Activated T-cell treated with anti-CD3 and anti-CD28 coated beads for 24 hours (primary cell): ENCODE data around the gene MEGF9.

ENCODE experiments used
- DNase-seq: peaks from one replicate; pipeline ENCODE4 v3.0.0-alpha.2; 2020; ENCODE audit warnings: low read depth

MEGF9 gene

DNA sequence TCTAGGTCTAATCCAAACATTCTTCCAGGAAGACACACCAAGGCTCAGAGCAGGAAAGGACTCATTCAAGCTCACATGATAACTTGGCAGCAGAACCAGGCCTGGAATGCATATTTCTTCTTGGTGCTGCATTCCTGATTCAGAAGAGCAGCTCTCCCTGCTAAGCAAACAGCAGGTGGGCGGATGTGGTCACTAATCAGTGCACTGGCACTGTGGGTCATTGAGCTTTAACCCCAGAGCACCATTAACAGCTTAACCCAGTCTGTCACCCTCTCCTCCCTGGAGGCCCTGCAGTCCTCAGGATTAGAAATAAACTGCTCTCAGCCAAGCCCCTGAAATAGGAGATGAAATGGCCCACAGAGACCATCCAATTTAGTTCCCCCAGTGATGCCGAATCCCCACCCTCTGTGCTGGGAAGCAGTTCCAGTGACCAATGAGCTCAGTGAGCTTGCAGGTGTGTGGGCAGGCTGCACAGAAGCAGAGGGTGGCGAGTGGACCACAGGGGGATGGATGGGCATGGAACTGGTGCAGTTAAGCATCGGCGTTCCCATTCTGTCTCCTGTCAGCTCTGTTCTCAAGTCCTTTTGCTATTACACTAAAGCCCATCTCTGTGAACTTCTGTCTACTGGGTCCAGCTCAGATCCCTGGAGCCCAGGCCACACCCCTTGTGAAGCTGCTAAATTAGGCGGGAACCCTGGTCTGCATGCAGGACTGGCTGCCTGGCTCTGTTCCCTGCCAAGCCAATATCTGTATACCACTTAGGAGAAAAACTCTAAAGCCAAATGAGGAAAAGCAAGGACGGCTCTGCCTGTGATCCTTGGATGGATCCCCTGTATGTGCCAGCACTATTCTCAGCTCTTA is 16.6 kb upstream of the MEGF9 start:
- DNase-seq, result no peak

DNA sequence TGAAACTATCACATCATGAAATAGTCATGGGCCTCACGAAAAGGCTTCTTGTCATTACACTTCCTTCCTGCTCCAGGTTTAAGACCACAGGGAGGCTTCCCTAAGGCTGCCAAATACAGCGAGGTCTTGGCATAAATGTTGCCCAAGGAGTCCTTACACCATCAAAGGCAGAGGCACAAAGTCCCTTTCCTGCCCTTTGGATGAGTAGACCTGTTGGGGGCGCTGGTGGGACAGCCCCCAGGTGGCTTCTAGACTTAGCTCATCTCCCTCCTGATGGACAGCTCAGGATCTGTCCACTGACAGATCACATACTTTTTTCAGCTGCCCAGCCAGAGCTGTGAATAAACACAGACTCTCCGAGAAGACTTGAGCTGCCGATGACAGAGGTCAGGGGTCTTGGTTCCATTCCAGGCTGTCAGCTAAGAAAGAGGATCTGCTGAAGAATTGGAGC is 15.5 kb upstream of the MEGF9 start:
- no peak for DNase-seq

DNA sequence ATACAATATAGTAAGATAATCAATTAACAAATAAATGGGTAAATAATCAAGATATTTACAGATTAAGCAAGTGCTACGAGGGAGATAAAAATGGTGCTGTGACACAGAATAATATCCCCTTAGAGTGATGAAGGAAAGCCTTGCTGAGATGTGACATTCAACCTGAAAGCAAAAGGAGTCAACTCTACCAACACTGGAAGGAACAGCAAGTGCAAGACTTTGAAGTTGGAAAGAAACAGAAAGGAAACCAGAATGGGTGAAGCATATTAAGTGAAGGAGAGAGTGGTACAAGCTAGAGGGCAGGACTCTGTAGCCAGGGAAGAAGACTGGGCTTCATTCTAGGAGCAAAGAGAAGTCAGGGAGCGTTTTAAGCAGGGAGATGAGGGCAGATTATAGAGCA is 12.2 kb upstream of the MEGF9 start:
- DNase-seq, result no peak

DNA sequence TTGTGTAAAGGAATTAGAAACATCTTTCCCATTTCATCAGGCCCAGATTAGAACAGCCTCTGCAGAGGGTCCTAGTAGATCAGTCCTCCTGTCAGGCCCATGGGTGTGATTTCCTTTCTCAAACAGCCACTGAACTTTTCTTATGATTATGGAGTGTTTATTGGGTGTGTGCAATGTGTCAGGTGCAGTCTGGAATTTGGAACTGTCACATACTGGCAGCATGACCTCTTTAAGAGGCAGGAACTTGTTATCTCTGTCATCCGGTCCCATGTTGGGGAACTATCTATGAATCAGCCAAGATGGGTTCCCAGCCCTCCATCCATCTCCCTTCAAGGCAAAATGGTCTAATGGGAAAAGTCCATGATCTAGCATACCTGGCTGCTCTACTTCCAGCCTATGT is 11.6 kb upstream of the MEGF9 start:
- no peak for DNase-seq

DNA sequence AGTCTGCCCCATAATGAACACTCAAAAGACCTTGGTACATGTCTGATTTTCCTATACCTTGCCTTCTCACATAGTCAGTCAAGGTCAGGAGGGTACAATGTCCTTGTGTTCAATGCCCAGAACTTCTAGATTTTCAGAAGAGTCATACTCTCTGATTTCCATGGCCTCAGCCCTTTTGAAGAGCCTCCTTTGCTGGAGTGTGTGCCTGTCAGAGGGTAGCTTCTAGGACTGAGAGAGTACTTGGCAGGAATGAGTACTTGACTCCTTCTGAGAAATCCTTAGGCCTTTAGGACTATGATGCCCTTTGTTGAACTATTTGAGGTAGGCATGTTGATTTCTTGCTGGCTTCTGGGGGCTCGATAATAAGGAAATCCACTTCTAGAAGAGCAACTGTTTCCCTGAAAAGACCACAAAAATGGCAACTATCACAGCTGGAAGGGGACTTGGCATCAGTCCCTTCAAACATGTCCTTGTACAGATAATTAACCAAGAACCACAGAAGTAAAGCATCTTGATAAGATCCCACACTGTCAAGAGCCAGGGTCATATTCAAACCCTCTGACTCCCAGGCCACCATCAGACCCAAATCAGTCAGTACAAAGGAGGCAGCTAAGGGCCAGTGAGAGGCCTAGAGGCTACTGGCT is 10.6 kb upstream of the MEGF9 start:
- no peak for DNase-seq

DNA sequence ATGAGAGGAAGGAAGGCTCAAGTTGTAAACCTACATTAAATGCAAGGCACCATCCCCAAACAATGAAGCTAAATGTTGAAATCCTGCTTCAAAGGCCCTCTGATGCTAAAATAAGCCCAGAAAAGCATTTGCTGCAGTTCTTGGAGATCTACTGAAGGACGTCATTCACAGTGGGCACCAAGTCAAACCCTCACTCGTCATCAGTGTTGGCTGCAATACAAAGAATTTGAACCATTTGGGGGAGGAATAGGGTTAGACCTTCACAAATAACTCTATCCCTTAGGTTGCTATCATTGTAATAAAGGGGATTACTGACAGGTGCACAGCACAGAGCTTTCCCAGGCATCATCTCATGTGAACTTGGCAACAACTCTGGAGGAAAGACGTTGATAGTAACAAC is 9.3 kb upstream of the MEGF9 start:
- no peak for DNase-seq

DNA sequence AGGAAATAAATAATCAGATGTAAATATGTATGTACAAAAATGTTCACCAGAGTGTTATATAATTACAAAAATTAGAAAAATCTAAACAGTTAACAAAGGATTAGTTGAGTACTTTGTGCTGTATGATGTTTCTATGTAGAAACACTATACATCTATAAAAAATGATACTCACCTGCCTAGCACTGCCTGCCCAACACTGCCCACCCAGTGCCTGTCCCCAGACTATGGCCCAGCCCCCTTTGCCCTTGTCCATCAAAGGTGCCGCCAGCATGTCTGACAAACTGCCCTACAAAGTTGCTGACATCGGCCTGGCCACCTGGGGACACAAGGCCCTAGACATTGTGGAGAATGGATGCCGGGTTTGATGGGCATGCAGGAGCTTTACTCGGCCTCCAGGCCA is 6.1 kb upstream of the MEGF9 start:
- DNase-seq, result no peak

DNA sequence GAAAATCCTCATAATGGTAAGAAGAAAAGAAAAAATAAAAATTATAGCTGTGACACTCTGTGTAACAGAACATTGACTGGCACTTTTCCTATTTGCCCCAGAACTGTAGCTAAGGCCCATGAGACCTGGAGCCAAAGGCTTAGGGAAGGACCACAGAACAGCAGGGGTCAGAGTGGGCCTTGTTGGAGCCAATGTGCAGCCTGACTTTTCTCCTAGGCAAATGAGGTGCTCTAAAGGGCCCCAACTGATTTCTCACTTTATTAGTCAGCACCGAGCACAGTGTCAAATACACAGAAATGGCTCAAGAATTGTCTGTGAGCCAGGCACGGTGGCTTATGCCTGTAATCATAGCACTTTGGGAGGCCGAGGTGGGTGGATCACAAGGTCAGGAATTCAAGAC is 4.0 kb upstream of the MEGF9 start:
- DNase-seq, result no peak

DNA sequence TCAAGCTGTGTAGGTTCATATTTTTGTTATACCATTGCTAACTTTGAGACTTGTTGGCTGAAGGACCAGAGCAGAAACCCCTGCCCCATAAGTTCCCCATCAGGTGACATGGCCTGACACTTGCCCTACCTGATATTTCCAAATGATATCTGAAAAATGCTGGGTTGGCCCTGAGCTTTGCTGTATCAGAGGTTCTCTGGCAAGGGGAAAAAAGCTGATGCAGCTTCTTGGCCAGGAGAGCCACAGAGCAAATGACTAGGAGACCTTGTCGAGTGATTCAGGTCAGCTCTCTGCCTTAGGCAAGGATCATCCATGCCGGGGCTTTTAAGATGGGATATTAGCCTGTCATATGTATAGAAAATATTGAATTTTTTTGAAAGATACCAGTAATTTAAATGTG is 2.9 kb upstream of the MEGF9 start:
- DNase-seq, result no peak

DNA sequence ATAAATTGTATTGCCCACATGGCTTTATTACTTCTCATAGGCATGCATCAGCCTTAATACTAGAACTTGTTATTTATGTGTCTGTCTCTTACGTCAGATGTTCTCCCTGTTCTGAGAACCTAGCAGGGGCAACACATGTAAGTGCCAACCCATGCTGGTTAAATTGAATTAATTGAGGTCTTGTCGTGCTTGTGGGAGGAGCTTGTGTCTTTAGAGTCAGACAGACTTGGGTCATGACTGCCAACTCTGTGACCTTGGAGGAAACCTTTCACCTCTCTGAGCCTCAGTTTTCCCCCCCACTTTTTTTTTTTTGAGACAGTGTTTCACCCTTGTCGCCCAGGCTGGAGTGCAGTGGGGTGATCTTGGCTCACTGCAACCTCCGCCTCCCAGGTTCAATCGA is 2.2 kb upstream of the MEGF9 start:
- no peak for DNase-seq

DNA sequence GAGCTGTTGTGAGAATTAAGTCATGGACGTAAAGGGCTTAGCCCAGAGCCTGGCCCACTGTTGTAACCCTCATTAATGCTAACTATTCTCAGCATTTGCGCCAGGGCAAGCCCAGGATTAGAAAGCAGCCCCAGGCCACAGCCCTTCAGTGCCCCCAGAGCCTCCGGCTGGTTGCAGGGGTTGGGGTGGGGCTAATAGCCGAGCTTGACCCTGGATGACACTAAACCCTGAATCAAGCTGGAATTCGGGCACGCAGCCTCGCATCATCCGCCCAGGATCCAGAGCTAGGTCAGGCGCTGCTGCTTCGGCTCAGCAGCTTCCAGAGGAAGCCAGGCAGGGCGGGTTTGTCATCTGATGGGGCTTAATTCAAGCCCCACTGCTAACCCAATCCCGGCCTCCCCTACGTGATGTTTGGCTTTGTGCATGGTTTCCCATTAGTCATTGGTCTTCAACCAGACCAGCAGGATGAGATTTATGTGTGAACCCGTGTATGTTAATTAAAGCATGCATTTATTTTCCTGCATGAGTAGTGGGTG is 1.2 kb upstream of the MEGF9 start:
- DNase-seq, result no peak

DNA sequence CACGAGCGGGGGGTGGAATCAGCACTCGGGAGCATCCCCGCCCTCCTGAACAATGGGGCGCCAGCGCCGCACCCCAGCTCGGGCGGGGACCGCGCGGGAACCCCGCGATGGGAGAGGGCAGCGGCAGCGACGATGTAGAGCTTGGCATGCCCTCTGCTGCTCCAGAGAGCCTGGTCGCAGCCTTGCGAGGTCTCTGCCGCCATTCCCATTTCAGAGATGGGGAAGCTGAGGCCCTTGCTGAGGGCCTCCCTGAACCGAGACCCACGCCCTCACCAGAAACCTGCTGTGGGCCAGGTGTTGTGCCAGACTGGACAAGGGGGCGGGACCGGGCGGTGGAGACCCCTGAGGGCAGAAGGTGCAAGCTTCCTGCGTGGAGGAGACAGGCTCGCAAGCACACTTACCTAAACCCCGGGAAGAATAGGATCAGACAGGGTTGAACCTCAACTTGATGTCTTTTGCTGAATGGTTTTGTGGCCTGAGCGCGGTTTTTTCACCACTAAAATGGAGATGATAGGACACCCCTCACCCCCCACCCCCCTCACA is 647 bp upstream of the MEGF9 start:
- no peak for DNase-seq

DNA sequence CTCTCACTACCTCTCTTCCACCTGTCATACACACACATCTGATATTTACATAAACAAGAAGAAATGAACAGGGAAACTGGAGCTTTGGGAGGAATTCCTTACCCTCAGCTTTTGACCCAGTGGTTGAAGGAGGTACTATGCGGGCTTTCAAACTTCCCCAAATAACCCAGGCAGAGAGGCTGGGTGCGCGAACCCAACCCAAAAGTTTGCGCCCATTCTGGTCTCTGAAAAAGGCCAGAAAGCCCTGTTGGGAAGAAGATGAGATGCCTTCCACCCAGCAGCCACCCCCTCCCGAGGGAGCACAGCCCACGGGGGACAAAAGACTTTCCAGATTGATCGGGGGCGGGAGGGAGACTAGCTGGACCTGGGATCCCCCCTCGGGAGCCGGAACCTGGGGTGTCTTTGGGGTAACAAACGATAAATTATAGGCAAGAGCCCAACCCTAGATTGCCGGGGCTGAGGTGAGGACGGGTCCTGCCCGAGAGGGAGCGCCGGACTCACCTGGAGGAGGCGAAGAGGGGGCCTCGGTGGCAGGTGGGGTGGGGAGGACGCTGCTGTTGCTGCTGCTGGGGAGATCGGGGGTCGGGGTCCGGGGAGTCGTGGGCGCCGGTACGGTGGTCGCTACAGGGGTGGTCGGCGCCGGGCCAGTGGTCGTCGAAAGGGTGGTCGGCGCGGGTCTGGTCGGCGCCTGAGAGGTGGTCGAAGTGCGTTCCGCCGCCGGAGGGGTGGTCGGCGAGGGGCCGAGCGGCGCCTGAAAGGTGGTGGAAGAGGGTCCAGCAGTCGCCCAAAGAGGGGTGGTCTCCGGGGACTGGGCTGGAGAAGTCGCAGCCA is 798 bp downstream of the MEGF9 start:
- DNase-seq, result no peak

DNA sequence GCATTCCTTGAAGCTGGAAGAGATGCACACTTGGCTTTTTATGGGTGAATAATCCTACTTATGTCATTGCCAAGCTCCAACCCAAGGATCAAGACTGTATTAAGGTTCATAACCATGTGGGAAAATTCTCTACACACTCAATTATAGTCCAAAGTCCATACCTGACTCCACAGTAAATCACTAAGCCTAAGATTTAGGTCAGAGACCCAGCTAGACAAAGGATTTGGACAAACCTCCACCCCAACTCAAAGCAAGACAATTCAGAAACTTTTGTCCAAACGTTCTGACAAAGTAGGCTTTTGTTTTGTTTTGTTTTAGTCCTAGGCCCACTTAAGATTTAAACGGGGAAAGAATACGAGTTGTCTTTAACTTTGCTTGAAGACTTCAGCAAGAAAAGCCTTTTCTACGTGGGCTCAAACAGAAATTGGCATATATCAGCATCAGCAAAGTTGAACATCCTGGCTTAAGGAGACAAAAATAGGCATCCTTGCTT is 1.7 kb downstream of the MEGF9 start:
- no peak for DNase-seq

DNA sequence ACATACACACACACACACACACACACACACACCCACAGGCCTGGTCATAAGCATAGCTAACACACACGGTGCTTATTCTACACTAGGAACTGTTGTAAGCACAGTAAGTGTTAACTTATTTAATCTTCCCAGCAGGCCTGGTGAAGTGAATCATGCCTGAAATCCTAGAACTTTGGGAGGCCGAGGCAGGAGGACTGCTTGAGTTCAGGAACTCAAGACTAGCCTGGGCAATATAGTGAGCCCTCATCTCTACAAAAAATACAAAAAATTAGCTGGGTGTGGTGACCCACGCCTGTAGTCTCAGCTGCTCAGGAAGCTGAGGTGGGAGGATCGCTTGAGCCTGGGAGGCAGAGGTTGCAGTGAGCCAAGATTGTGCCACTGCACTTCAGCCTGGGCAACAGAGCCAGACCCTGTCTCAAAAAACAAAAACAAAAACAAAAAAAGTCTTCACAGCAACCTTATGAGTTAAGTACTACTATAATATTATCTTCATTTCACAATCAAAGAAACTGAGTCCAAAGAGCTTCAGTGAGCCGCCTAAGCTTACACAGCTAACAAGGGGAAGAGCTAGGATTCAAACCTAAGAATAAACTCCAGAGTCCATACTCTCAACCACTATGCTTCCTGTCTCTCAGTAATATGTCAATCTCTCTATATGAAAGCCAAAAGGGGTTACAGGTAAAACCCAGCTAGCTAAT is 2.3 kb downstream of the MEGF9 start:
- DNase-seq, result no peak

DNA sequence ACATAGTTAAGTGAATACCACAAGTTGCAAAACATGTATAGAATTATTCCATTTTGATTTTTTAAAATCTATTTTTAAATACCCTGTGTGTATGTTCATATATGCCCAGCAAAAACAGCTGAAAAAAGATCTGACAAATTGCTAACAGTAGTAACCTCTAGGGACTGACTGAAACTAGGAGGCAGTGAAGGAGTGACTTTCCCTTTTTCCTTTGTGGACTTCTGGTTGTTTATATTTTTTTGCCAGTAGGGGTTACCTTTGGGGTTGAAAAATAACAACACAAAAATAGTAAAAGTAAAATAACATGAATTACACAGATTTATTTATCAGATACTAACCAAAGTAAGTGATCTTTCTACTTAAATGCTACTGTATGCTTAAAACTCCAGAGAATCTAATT is 2.9 kb downstream of the MEGF9 start:
- no peak for DNase-seq

DNA sequence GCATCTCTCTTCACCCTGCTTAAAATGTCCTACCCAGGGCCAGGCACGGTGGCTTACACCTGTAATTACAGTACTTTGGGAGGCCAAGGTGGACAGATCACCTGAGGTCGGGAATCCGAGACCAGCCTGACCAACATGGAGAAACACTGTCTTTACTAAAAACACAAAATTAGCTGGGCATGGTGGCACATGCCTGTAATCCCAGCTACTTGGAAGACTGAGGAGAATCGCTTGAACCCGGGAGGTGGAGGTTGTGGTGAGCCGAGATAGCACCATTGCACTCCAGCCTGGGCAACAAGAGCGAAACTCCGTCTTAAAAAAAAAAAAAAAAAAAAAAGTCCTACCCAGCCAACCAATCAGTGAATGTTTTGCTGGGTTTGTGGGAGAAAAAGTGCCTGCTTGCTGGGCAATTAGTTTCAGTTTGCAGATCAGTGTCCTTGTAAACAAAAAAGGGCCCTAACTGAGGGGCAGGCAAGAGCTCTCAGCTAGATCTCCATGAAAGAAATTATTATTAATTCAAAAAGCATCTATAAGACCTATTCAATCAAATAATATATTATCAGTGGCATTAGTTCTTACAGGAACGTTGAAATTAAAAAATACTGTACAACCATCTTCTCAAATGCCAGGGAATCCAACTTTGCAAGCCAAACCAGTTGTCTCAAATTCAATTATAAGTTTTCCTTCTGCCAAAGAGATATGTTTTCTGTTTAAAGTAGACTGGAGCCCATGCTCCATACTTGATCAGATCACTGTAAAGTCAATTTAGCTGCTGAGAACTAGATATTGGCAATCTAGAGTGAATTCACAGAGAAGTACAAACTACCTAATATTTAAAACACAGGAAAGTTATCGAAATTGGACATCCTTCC is 3.9 kb downstream of the MEGF9 start:
- no peak for DNase-seq

DNA sequence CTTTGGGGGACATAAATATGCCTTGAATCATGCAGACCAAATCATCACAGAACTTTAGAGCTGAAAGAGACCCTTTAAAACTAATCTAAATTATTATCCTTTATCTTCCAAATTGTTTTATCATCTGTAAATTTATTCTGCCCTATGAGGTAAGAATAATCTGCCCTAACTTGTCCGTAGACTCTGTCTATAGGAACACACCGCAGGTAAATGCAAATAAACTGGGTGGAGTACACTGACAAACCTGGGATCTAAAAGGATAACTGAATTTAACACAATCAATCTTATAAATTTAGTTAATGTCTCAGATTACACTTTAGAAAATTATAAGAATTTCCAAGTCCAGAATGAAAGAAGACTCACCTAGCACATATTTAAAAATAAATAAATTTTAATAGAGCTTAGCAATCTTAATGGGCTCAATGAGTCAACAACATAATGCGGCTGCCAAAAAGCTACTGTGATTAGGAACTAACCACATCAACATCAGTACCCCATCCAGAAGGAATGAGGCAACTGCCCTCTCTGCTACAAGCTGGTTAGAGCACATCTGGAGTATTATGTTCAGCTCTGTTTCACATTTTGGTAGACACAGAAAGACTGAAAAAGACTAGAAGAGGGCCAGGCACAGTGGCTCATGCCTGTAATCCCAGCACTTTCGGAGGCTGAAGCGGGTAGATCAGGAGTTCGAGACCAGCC is 5.6 kb downstream of the MEGF9 start:
- DNase-seq, result no peak

DNA sequence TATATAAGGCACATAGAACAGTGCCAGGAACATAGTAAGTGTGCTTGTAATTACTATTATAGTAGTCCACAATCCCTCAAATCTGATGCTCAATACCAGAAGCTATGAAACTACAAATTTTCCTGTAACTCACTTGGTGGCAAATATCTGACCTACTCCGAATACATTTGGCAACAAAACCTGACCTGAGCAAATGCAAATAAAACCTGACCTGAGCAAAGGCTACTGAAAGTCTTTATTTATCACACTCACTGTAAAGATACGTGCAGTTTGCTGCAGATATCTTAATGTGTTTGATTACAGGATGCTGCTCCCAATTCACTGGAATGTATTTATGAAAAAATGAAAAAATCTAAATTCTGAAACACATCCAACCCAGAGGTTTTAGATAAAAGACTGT is 7.1 kb downstream of the MEGF9 start:
- DNase-seq, result no peak

DNA sequence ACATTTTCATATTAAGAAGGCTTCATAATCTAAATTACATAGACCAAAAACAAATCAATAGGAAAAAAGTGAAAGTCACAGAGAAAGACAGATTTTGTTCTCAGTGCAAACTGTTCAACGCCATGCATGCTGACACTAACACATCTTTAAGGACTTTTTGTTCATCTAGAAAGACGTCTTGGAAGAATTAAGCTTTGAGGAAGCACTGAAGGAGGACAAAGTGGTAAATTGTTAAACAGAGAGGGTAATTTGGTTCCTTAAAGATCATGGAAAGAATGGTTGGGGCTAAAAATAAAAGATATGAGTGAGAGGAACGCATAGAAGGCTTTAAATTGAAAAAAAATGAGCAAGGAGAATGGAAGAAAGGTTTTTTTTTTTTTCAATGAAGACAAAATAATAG is 9.1 kb downstream of the MEGF9 start:
- no peak for DNase-seq
